ENCODE data around the gene TOR1AIP2.

The TOR1AIP2 gene

DNA sequence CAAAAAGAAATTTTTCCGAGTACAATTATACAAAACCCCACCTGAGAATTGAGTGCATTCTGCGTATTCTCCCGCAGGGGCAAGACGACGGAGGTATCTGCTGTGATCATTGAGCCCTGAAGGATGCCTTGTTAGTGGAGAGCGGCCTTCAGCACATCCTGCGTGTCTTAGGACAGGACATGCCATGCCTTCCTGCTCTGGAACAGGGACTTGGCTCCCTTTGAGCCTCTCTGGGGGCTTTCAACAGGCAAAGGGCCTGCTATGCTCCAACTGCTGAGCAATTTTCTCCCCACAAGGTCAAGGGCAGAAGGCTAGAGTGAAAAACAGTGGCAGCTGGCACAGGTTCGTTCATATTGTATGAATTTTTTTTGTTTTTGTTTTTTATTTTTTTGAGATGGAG lies 52.4 kb downstream of the TOR1AIP2 start:
- no peak for DNase-seq

DNA sequence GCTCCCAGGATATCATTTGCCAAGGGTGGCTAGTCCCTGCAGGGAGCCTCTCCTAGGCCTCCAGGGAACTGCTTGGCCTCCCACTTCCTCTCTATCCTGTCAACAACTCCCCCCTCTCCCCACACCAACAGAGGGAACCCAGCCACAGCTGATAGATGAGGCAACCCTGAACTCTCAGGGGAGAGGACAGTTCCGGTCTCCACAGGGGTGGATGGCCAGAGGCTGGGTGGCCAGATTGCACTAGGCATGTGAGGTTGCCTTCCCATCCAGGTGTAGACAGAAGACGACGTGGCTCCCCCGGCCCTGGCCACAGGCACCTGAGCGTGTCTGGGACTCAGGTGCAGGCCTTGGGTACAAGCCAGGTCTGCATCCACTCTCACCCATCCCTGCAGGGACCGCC lies 53.3 kb downstream of the TOR1AIP2 start:
- DNase-seq, result no peak

DNA sequence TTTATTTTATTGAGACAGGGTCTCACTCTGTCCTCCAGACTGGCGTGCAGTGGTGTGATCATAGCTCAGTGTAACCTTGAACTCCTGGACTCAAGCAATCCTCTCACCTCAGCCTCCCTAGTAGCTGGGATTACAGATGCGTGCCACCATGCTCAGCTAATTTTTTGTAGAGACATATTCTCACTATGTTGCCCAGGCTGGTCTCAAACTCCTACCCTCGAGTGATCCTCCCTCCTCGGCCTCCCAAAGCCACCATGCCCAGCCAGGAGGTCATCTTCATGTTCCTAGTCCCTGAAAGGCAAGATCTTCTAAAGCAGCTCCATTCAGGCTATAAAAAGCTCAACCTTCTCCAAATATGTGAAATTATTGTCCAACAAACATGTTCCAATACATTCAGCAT lies 53.9 kb downstream of the TOR1AIP2 start:
- DNase-seq, result no peak

- no peak for DNase-seq
Observed at GRCh38 chr1:179822065-179822464, 55.5 kb downstream of the TOR1AIP2 start.

DNA sequence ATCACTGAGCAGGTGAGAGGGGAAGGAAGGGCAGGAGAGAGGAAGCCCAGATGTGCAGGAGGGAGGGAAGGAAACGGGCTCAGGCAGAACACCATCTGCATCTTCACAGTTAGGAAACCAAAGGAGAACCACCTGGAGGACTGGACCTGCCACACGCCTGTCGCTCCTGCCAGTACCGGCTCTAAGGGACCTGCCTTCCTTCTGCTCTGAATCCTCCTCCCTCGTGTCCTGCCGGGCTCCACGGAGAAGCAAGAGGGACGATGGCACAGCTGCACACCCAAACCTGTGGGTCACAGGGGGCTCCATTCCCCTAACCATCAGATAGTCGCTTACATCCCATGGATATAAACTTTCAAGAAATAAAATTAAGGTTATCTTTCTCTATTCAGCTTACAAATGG lies 56.1 kb downstream of the TOR1AIP2 start:
- DNase-seq, result no peak

- no peak for DNase-seq
Observed at GRCh38 chr1:179820226-179820970, 57.2 kb downstream of the TOR1AIP2 start.

- DNase-seq, result no peak
Observed at GRCh38 chr1:179818743-179819173, 58.8 kb downstream of the TOR1AIP2 start.

DNA sequence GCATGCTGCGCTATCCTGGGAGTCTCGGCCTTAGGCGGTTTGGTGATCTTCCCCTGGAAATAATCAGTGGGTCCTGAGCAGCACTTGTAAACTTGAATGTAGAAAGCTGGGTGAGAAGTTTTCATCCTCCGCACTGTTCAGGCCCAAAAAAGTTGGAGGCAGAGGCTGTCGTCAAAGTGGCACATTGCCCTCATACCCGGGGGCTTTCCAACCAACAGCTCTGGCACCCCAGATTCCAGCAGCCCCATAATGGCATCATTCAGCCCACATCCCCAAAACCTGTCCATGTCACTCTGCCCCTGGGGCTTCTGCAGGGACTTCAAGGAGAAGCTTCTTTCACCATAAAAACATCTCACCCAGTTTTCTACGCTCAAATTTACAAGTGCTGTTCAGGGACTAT lies 59.3 kb downstream of the TOR1AIP2 start:
- DNase-seq, result no peak

- DNase-seq, result no peak
Observed at GRCh38 chr1:179817789-179818188, 59.8 kb downstream of the TOR1AIP2 start.

DNA sequence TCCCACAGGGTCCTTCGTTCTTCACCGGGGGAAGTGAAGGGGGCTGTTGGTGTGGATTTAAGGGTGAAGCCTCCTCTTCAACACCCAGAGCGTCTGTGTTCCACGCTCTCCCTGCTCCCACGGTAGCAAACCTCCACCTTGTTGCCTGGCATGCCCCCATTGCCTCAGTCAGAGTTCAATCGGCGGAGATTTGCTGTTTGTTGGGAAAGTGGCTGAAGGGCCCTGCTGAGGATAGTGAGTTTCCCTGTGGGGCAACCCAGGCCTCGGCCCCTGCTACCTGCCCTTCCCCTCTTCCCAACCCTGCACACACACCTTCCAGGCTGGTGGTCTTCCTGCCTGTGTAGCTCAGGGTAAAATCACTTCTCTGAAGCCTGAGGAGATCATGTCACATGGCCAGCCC lies 60.5 kb downstream of the TOR1AIP2 start:
- no peak for DNase-seq

GRCh38 chr1:179816196-179816960 lies 61.2 kb downstream of the TOR1AIP2 start:
- no peak for DNase-seq

DNA sequence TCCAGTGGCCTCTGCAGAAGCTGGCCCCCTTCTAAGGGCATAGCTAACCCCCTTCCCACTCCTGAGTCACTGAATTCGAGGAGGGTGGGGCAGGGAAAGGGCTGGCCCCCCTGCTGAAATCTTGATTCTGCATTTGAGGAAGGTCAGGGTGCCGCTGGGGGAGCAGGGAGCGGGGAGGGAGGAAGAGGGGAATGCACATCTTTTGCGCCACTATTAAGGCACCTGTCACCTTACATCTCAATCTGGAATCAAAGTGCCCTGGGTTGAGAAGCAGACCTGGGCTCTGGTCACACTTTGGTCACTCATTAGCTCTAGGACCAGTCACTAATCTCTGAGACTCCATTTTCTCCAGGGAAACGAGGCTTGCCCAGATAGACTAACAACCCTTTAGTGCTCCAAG lies 62.0 kb downstream of the TOR1AIP2 start:
- no peak for DNase-seq

GRCh38 chr1:179814546-179814838 lies 63.1 kb downstream of the TOR1AIP2 start:
- no peak for DNase-seq

DNA sequence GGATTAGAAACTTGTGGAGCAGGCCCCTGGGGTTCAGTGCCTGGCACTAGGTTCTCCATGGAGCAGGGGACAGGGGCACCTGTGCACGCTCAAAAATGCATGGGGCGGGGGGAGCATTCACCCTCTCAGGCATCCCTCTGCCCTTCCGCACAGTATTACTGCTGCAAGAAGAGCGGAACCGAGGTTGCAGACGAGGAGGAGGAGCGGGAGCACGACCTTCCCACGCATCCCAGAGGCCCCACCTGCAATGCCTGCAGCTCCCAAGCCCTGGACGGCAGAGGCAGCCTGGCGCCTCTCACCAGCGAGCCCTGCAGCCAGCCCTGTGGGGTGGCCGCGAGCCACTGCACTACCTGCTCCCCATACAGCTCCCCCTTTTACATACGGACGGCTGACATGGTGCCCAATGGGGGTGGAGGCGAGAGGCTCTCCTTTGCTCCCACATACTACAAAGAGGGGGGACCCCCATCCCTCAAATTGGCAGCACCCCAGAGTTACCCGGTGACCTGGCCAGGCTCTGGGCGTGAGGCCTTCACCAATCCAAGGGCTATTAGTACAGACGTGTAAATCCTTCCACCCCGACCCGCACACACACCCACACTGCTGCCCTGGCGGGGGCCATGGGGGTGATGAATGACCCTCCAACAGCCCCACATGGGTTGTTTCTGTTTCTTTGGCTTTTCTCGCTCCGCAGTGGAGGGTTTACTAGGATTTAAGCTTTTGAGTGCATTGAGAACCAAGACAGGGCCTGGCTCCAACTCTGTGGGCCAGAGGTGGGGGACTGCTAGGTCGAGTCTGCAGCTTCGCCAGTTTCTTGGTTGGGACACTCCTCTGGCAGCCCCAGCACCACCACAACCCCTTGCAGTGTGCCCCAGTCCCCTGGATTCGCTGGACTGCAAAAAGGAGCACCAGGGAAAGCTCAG lies 63.7 kb downstream of the TOR1AIP2 start:
- no peak for DNase-seq

DNA sequence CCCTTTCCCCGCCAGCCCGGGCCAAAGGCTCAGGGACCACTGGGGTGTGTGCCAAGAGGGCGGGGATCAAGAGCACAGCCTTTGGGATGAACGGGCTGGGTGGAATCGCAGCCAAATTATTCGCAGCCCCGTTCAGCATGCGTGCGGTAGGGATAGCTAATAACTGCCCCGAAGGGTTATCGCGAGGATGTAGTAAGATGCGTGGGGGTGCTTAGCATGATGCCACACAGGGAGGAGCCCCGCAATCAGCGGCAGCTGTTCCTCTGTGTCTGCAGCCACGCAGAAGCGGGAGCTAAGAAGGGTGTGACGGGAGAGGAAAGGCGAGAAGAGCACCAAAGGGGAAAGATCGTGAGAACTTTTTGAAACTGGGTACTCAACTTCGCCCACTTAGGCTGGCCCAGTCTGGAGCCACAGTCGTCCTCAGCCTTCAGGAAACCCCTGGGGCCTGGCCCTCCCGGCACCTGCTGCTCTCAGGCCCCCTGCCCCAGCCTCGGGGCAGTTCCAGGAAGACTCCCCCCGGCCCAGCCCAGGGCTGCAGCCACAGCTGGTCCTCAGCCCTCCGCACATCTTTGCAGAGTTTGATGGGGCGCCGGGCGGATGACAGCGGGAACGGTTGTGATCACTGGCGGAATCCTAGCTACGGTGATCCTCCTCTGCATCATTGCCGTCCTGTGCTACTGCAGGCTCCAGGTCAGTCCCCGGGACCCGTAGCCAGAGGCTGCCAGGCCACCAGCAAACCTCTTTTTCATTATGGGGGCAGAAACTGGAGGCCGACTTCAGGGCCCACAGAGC lies 64.9 kb downstream of the TOR1AIP2 start:
- DNase-seq, result no peak

DNA sequence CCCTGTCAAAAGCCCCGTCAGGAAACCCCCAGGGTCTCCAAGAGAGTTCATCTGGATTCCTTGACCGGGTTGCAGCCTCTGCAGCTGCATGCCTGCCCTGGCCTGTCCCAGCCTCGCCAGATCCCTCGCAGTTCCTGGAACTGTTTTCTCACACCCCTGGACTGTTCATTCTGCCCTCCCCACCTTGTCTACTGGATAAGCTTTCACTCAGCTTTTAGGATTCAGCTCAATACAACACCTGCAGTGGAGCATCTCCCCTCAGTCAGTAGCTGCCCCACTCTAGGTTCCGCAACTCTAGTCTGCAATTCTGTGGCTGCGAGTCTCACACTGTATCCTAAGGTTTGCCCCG lies 67.3 kb downstream of the TOR1AIP2 start:
- DNase-seq, result no peak

GRCh38 chr1:179809506-179810366 lies 67.9 kb downstream of the TOR1AIP2 start:
- DNase-seq, result peak; percentile 80

DNA sequence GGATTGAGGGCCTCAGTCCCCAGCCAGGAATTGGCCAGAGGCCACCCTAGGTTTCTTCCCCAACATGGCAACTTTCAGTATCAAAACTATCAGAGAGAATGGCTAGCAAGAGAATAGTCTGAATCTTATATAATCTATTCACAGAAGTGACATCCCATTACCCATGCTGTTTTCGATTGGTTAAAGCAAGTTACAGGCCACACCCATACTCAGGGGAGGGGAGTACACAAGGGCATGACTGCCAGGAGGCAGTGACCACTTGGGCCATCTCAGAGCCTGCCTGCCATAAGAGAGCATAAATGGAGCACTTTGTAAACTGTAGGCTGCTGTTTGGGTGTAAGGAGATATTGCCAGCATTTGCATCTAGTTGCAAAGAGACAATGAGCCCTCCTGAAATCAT lies 69.1 kb downstream of the TOR1AIP2 start:
- no peak for DNase-seq

DNA sequence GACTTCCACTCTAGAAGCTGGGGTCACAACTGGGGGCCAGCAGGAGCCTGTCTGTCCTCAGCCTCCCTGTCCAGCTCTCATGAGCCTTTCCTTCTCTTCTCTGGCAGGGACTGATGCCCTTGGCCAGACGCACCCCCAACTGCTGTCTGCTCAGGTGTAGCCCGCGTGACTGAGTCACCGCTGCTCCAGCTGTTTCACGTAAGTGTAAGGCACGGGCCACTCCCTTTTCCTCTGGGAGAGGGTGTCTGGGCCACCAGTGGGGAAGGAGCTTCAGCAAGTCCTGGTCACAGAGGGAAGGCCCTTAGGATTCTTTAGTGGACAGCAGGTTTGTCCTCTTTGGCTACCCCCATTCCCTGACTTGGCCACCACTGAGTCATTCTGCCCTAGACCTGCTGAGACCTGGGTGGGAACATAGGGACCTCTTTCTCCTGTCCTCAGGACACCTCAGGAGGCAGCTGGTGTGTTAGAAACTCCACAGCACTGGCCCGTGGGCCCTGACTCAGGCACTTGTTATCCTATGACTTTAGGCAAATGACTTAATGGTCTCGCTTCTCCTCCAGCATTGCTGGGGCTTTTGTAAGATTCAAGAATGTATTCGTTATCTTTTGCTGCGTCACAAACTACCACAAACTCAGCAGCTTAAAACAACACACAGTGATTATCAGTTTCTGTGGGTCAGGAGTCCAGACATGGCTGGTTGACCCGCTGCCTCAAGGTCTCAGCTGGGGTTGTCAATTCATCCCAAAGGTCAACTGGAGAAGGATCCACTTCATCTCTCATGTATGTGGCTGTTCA lies 69.7 kb downstream of the TOR1AIP2 start:
- no peak for DNase-seq

DNA sequence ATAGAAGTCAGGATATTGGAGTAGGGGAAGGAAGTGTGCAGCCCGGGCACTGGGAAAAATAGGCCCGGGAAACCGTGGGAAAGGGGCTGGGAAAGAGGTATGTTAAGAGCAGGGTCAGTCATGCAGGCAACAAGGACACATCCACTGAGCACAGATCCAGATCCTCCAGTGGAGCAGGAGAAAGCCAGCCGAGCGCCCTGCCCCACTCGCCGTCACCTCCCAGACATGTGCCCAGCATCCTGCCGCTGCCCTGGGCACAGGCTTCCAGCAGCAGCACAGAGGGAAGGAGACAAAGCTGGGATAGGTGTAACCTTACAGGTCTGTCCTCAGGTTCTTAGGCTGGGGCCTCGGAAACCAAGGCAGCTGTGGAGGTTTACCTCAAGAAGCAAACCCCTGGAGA lies 70.3 kb downstream of the TOR1AIP2 start:
- DNase-seq, result no peak

DNA sequence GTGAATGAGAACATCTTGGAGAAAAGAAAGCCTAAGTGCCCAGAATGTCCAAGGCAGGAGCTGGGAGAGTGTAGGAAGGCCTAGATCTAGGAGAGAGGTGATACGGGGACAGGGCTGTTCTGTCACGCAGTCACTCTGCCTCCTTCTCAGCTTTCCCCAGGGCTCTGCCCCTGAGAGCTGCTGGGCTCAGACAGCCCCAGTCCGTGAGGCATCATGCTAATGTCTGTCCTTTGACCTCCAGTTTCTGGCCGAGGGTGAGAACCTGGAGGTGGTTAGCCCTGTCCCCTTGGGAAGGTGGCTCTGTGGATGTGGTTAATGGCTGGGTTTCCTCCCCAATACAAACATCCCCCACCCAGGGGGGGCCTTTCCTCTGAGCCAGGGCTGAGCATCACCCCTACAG lies 71.3 kb downstream of the TOR1AIP2 start:
- DNase-seq, result no peak
